Neural cell (in vitro differentiated cells): ENCODE measurements around the gene ZRANB3. TPM values are rescaled to one million over a fixed set of nuclear protein-coding genes. Genes with fewer than 3 reads are reported as not detected.

Experiments used
- H2AFZ ChIP-seq: fragments of 200-600, 300-800 bp; sonication (generic), shearing (Covaris generic); 2 replicates; pipeline ENCODE4 v1.6.0; 2014; ENCODE audit warnings: low read depth, mild to moderate bottlenecking, antibody characterized with exemption, low read length, moderate library complexity
- H3F3A ChIP-seq: fragments of 200-600 bp; shearing (Covaris generic); 2 replicates; pipeline ENCODE4 v1.6.1; 2016; ENCODE audit warnings: mild to moderate bottlenecking, moderate library complexity, mixed read lengths, antibody characterized with exemption, low read length; ENCODE audit not compliant: insufficient read depth, poor library complexity, severe bottlenecking
- H3K27ac ChIP-seq: fragments of 200-600, 300-800 bp; sonication (generic), shearing (Covaris generic); 2 replicates; pipeline ENCODE4 v1.5.1; 2014; ENCODE audit warnings: mild to moderate bottlenecking, low read length, moderate library complexity
- H3K27me3 ChIP-seq: fragments of 300-800, 200-600 bp; sonication (generic), shearing (Covaris generic); 2 replicates; pipeline ENCODE4 v1.6.0; 2014; ENCODE audit warnings: mild to moderate bottlenecking, low read depth, low read length, moderate library complexity; ENCODE audit not compliant: insufficient read depth
- H3K36me3 ChIP-seq: fragments of 300-800, 200-600 bp; sonication (generic), shearing (Covaris generic); 2 replicates; pipeline ENCODE4 v1.5.1; 2014; ENCODE audit warnings: mild to moderate bottlenecking, antibody characterized with exemption, low read length, moderate library complexity; ENCODE audit not compliant: insufficient read depth
- H3K4me2 ChIP-seq: fragments of 300-800, 200-600 bp; sonication (generic), shearing (Covaris generic); 2 replicates; pipeline ENCODE4 v1.6.0; 2014; ENCODE audit warnings: mild to moderate bottlenecking, low read length
- H3K4me3 ChIP-seq: fragments of 300-800, 200-600 bp; sonication (generic), shearing (Covaris generic); 2 replicates; pipeline ENCODE4 v1.5.1; 2014; ENCODE audit warnings: mild to moderate bottlenecking, low read length, moderate library complexity
- H3K79me2 ChIP-seq: fragments of 200-600 bp; shearing (Covaris generic); replicated peaks from 2 replicates; pipeline ENCODE4 v1.6.0; 2014; ENCODE audit warnings: mild to moderate bottlenecking, low read length, moderate library complexity; ENCODE audit not compliant: insufficient read depth
- H3K9ac ChIP-seq: fragments of 300-800, 200-600 bp; sonication (generic), shearing (Covaris generic); 2 replicates; pipeline ENCODE4 v1.6.1; 2016; ENCODE audit warnings: mild to moderate bottlenecking, low read length, mixed read lengths
- H3K9me2 ChIP-seq: fragments of 200-600 bp; shearing (Covaris generic); 2 replicates; pipeline ENCODE4 v1.6.1; 2016; ENCODE audit warnings: mild to moderate bottlenecking, low read length, mixed read lengths; ENCODE audit not compliant: insufficient read depth
- H3K9me3 ChIP-seq: fragments of 200-600, 300-800 bp; sonication (generic), shearing (Covaris generic); 2 replicates; pipeline ENCODE4 v1.6.1; 2016; ENCODE audit warnings: mild to moderate bottlenecking, mixed run types, low read length, moderate library complexity, mixed read lengths
- H4K20me1 ChIP-seq: fragments of 200-600 bp; shearing (Covaris generic); 2 replicates; pipeline ENCODE4 v1.6.1; 2016; ENCODE audit warnings: mild to moderate bottlenecking, mixed run types; ENCODE audit not compliant: insufficient read depth
- EP300 ChIP-seq: fragments of 450-650 bp; conservative IDR thresholded peaks from 2 replicates; pipeline ENCODE4 v1.6.1; 2014; ENCODE audit warnings: antibody characterized with exemption, mild to moderate bottlenecking, moderate library complexity; ENCODE audit not compliant: poor library complexity, severe bottlenecking
- EZH2 ChIP-seq: fragments of 200-600, 300-800 bp; shearing (Covaris generic), sonication (generic); IDR thresholded peaks from 2 replicates; pipeline ENCODE4 v1.6.1; 2014; ENCODE audit warnings: antibody characterized with exemption, low read length, borderline replicate concordance, mild to moderate bottlenecking; ENCODE audit not compliant: insufficient read depth, poor library complexity, severe bottlenecking
- MXI1 ChIP-seq: fragments of 450-650 bp; conservative IDR thresholded peaks from 2 replicates; pipeline ENCODE4 v1.6.1; 2014; ENCODE audit warnings: antibody characterized with exemption, mild to moderate bottlenecking; ENCODE audit not compliant: poor library complexity, severe bottlenecking
- POLR2AphosphoS5 ChIP-seq: IDR thresholded peaks from 2 replicates; pipeline ENCODE4 v1.6.1; 2012
- RAD21 ChIP-seq: fragments of 450-650 bp; conservative IDR thresholded peaks from 2 replicates; pipeline ENCODE4 v1.6.1; 2014; ENCODE audit warnings: antibody characterized with exemption, mild to moderate bottlenecking, moderate library complexity
- SMC3 ChIP-seq: fragments of 450-650 bp; conservative IDR thresholded peaks from 2 replicates; pipeline ENCODE4 v1.6.1; 2014; ENCODE audit warnings: antibody characterized with exemption, mild to moderate bottlenecking, moderate library complexity; ENCODE audit not compliant: poor library complexity
- TAF1 ChIP-seq: IDR thresholded peaks from 2 replicates; pipeline ENCODE4 v1.6.1; 2012; ENCODE audit warnings: low read depth
- polyA plus RNA-seq: library from polyadenylated mRNA; depleted of rRNA; stranded (reverse); fragments of >200 nt; gene quantifications from 2 replicates; pipeline ENCODE4 v1.2.3, GENCODE V29; 2014
- TF ChIP-seq, protein P1 (sequence below): IDR thresholded peaks from 2 replicates; pipeline ENCODE4 v1.6.1; 2012; ENCODE audit warnings: borderline replicate concordance
- TF ChIP-seq, protein P2 (sequence below): fragments of 450-650 bp; IDR thresholded peaks from 2 replicates; pipeline ENCODE4 v1.5.1; 2014; ENCODE audit warnings: antibody characterized with exemption, mild to moderate bottlenecking, moderate library complexity; ENCODE audit not compliant: poor library complexity, severe bottlenecking

ZRANB3 gene
- polyA plus RNA-seq, 1 donor from 2014 or later = 3.5 TPM

DNA sequence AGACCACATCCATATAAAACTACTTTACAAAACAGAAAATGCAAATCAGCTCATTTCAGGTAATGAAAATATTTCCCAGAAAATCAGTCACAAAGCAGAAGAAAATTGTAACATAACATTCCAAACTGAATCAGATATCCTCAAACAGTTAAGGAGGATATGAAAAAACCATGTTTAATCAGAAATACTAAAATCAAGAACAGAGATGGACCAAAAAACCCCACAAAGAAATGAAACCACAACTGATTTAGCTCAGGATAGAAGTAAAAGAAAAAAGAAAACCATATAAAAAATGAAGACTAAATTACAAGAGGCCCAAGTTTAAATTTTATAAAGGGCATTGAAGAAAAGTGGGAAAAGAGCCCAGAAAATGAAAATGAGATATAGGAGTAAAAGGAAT is 376.1 kb downstream of the ZRANB3 start:
- no peak overlapping the region for H3K4me2 ChIP-seq
- peaks cover 13% of the 10 kb centered on the region for H3K36me3 ChIP-seq
- no peaks in the 10 kb centered on the region for H3K27me3 ChIP-seq
- no peak overlapping the region for H3K9ac ChIP-seq
- H3K27ac ChIP-seq = no peak overlapping the region
- H3K9me3 ChIP-seq = no peaks in the 10 kb centered on the region
- H2AFZ ChIP-seq = no peak overlapping the region
- no peaks in the 10 kb centered on the region for H4K20me1 ChIP-seq
- no peaks in the 10 kb centered on the region for H3F3A ChIP-seq
- TF ChIP-seq, protein P1, sequence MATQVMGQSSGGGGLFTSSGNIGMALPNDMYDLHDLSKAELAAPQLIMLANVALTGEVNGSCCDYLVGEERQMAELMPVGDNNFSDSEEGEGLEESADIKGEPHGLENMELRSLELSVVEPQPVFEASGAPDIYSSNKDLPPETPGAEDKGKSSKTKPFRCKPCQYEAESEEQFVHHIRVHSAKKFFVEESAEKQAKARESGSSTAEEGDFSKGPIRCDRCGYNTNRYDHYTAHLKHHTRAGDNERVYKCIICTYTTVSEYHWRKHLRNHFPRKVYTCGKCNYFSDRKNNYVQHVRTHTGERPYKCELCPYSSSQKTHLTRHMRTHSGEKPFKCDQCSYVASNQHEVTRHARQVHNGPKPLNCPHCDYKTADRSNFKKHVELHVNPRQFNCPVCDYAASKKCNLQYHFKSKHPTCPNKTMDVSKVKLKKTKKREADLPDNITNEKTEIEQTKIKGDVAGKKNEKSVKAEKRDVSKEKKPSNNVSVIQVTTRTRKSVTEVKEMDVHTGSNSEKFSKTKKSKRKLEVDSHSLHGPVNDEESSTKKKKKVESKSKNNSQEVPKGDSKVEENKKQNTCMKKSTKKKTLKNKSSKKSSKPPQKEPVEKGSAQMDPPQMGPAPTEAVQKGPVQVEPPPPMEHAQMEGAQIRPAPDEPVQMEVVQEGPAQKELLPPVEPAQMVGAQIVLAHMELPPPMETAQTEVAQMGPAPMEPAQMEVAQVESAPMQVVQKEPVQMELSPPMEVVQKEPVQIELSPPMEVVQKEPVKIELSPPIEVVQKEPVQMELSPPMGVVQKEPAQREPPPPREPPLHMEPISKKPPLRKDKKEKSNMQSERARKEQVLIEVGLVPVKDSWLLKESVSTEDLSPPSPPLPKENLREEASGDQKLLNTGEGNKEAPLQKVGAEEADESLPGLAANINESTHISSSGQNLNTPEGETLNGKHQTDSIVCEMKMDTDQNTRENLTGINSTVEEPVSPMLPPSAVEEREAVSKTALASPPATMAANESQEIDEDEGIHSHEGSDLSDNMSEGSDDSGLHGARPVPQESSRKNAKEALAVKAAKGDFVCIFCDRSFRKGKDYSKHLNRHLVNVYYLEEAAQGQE = no peak
- TF ChIP-seq MXI1 (no peak), EZH2 (no peak), SMC3 (no peak), TAF1 (no peak), RAD21 (no peak), EP300 (no peak), POLR2AphosphoS5 (no peak)
- TF ChIP-seq, protein P2, sequence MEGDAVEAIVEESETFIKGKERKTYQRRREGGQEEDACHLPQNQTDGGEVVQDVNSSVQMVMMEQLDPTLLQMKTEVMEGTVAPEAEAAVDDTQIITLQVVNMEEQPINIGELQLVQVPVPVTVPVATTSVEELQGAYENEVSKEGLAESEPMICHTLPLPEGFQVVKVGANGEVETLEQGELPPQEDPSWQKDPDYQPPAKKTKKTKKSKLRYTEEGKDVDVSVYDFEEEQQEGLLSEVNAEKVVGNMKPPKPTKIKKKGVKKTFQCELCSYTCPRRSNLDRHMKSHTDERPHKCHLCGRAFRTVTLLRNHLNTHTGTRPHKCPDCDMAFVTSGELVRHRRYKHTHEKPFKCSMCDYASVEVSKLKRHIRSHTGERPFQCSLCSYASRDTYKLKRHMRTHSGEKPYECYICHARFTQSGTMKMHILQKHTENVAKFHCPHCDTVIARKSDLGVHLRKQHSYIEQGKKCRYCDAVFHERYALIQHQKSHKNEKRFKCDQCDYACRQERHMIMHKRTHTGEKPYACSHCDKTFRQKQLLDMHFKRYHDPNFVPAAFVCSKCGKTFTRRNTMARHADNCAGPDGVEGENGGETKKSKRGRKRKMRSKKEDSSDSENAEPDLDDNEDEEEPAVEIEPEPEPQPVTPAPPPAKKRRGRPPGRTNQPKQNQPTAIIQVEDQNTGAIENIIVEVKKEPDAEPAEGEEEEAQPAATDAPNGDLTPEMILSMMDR = no peak
- H3K4me3 ChIP-seq = no peak overlapping the region
- no peaks in the 10 kb centered on the region for H3K79me2 ChIP-seq
- H3K9me2 ChIP-seq = no peaks in the 10 kb centered on the region

DNA sequence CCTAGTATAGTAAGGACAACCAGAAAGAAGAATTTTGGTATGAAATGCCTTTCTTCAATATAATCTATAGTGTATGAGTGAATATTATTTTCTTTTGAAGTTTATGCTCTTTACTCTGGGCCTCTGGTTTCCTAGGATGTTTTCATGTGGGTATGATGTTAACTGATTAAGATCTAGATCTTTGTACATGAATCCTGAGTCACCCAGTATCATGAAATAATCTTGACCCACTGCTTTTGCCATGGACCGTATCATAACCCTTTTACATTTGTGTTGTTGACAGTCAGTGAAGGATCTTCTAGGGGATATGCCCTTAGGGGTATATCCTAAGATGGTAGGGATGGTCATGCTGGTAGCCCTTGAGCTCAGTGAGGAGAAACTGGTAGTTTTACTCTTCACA is 378.7 kb downstream of the ZRANB3 start:
- no peaks in the 10 kb centered on the region for H3K9me2 ChIP-seq
- H3K9me3 ChIP-seq = no peaks in the 10 kb centered on the region
- TF ChIP-seq, protein P2 = no peak
- TF ChIP-seq EP300 (no peak), POLR2AphosphoS5 (no peak), EZH2 (no peak), MXI1 (no peak), RAD21 (no peak), TAF1 (no peak), SMC3 (no peak)
- TF ChIP-seq, protein P1 = no peak
- H3F3A ChIP-seq = no peaks in the 10 kb centered on the region
- no peaks in the 10 kb centered on the region for H3K27me3 ChIP-seq
- no peak overlapping the region for H3K27ac ChIP-seq
- no peaks in the 10 kb centered on the region for H4K20me1 ChIP-seq
- no peaks in the 10 kb centered on the region for H3K79me2 ChIP-seq
- H2AFZ ChIP-seq = no peak overlapping the region
- H3K36me3 ChIP-seq = peaks cover 13% of the 10 kb centered on the region
- H3K9ac ChIP-seq = no peak overlapping the region
- H3K4me3 ChIP-seq = no peak overlapping the region
- no peak overlapping the region for H3K4me2 ChIP-seq
